Bronchial epithelial cell (primary cell): ENCODE data around the gene SPACA7. TPM values are rescaled to one million over a fixed set of nuclear protein-coding genes. Genes with fewer than 3 reads are reported as not detected.

Source experiments
- DNase-seq: peaks from one replicate; pipeline ENCODE4 v3.0.0-alpha.2; 2010; ENCODE audit warnings: low read depth
- FAIRE-seq: peaks from 2 replicates; lab custom pipeline; 2011; peaks lifted over from hg19 to GRCh38; lab: Jason Lieb, UNC
- H3K27me3 ChIP-seq: 2 replicates; pipeline ENCODE4 v1.5.1; 2011; ENCODE audit warnings: low read length; ENCODE audit not compliant: control insufficient read depth, insufficient read depth
- H3K36me3 ChIP-seq: 2 replicates; pipeline ENCODE4 v1.5.1; 2011; ENCODE audit warnings: low read length; ENCODE audit not compliant: control insufficient read depth, insufficient read depth
- H3K4me3 ChIP-seq: 2 replicates; pipeline ENCODE4 v1.5.1; 2011; ENCODE audit warnings: mild to moderate bottlenecking, low read depth, low read length, control low read depth
- CTCF ChIP-seq: IDR thresholded peaks from 2 replicates; pipeline ENCODE4 v1.5.1; 2011; ENCODE audit warnings: mild to moderate bottlenecking, moderate library complexity, low read length, control low read depth, inconsistent platforms; ENCODE audit not compliant: insufficient read depth, severe bottlenecking
- total RNA-seq: library from RNA; depleted of rRNA; stranded (reverse); fragments of >200 nt; gene quantifications from 2 replicates; pipeline ENCODE4 v1.2.1, GENCODE V29; 2014

The SPACA7 gene
- total RNA-seq, 1 donor from 2014 or later, result not detected

GRCh38 chr13:112356190-112356589 lies 20.0 kb upstream of the SPACA7 start:
- TF ChIP-seq CTCF, result no peak
- Histone ChIP-seq H3K4me3 (no peak overlapping the region), H3K27me3 (no peaks in the 10 kb centered on the region), H3K36me3 (no peaks in the 10 kb centered on the region)
- DNase-seq (no peak), FAIRE-seq (no peak)

- no peak for TF ChIP-seq CTCF
- DNase-seq (no peak), FAIRE-seq (no peak)
- Histone ChIP-seq H3K36me3 (no peaks in the 10 kb centered on the region), H3K4me3 (no peak overlapping the region), H3K27me3 (no peaks in the 10 kb centered on the region)
Measured at GRCh38 chr13:112358156-112358555, 18.0 kb upstream of the SPACA7 start.

GRCh38 chr13:112362021-112362420 lies 14.1 kb upstream of the SPACA7 start:
- no peak for TF ChIP-seq CTCF
- DNase-seq, result no peak
- FAIRE-seq, result no peak

GRCh38 chr13:112363867-112364528 lies 12.2 kb upstream of the SPACA7 start:
- no peak for TF ChIP-seq CTCF
- H3K4me3 ChIP-seq, result no peak overlapping the region
- FAIRE-seq, result no peak

More at GRCh38 chr13:112362021-112362420, 14.1 kb upstream of the SPACA7 start:
- H3K36me3 ChIP-seq, result no peaks in the 10 kb centered on the region
- H3K4me3 ChIP-seq, result no peak overlapping the region
- no peaks in the 10 kb centered on the region for H3K27me3 ChIP-seq

GRCh38 chr13:112366907-112367646 lies 9.1 kb upstream of the SPACA7 start:
- FAIRE-seq, result no peak
- no peak overlapping the region for H3K4me3 ChIP-seq
- DNase-seq, result no peak
- no peaks in the 10 kb centered on the region for H3K36me3 ChIP-seq
- no peak for TF ChIP-seq CTCF
- H3K27me3 ChIP-seq, result no peaks in the 10 kb centered on the region

More at GRCh38 chr13:112363867-112364528, 12.2 kb upstream of the SPACA7 start:
- Histone ChIP-seq H3K36me3 (no peaks in the 10 kb centered on the region), H3K27me3 (no peaks in the 10 kb centered on the region)
- no peak for DNase-seq

- no peak for FAIRE-seq
Measured at GRCh38 chr13:112368883-112369282, 7.3 kb upstream of the SPACA7 start.

More at GRCh38 chr13:112368883-112369282, 7.3 kb upstream of the SPACA7 start:
- no peak for DNase-seq
- no peaks in the 10 kb centered on the region for H3K36me3 ChIP-seq
- no peaks in the 10 kb centered on the region for H3K27me3 ChIP-seq
- H3K4me3 ChIP-seq, result no peak overlapping the region
- TF ChIP-seq CTCF, result no peak
